Heart right ventricle (tissue), 16 donors: ENCODE results near the gene IL34. TPM values are rescaled to one million over a fixed set of nuclear protein-coding genes. Genes with fewer than 3 reads are reported as not detected.

Source experiments
- ATAC-seq, 8 donors: fragments of 200-7000 bp; cut with Tn5 transposase; one replicate each; pipeline ENCODE4 v1.9.1; 2020; ENCODE audit warnings: mild to moderate bottlenecking in 8 of 8, moderate library complexity in 8 of 8, moderate number of reproducible peaks in 1 of 8
- DNase-seq, 2 donors: peaks; one replicate each; pipeline ENCODE4 v3.0.0-alpha.2; 2020
- H3K27ac ChIP-seq, 10 donors: fragments of 200-600 bp; sonication (generic) in 2 of 10; one replicate each; pipeline versions ENCODE4 v1.5.0 to v1.8.0; 2020 to 2022; ENCODE audit warnings: mild to moderate bottlenecking in 3 of 10
- H3K27me3 ChIP-seq, 7 donors: fragments of 200-600 bp; one replicate each; pipeline ENCODE4 v1.8.0; 2021 to 2022; ENCODE audit warnings: mild to moderate bottlenecking in 2 of 7
- H3K36me3 ChIP-seq, 9 donors: fragments of 200-600 bp; sonication (generic) in 1 of 9; one replicate each; pipeline versions ENCODE4 v1.5.0 to v1.8.0; 2020 to 2022; ENCODE audit warnings: mild to moderate bottlenecking in 2 of 9
- H3K4me1 ChIP-seq, 9 donors: fragments of 200-600 bp; sonication (generic) in 1 of 9; one replicate each; pipeline versions ENCODE4 v1.5.0 to v1.8.0; 2020 to 2022; ENCODE audit warnings: mild to moderate bottlenecking in 4 of 9
- H3K4me3 ChIP-seq, 10 donors: fragments of 200-600 bp; sonication (generic) in 2 of 10; one replicate each; pipeline versions ENCODE4 v1.5.0 to v1.8.0; 2020 to 2022; ENCODE audit warnings: mild to moderate bottlenecking in 7 of 10, moderate library complexity in 2 of 10
- H3K9me3 ChIP-seq, 11 donors: fragments of 200-600 bp in 10 of 11; sonication (generic) in 2 of 11; one replicate each; pipeline versions ENCODE4 v1.5.0 to v1.8.0; 2013 to 2022; ENCODE audit warnings: mild to moderate bottlenecking in 2 of 11, control low read depth in 1 of 11, moderate library complexity in 1 of 11
- CTCF ChIP-seq, 9 donors: fragments of 200-600 bp; sonication (generic) in 2 of 9; IDR thresholded peaks; one replicate each; pipeline versions ENCODE4 v1.5.0 to v1.8.0; 2021 to 2022; ENCODE audit warnings: antibody characterized with exemption in 9 of 9, mild to moderate bottlenecking in 5 of 9, moderate library complexity in 1 of 9
- WGBS, 2 donors: extraction: QIAGEN DNeasy Blood & Tissue Kit; methylation state at CpG; one replicate each; pipeline ENCODE4 v1.1.7; 2013; ENCODE audit warnings: inconsistent platforms in 1 of 2; 5-methylcytosine and 5-hydroxymethylcytosine counted together
- intact Hi-C, 10 donors: fragments of 100-400 bp; cut with DNase I; formaldehyde crosslinking; loops; one replicate each; pipeline versions ENCODE4 v1.11.1 to v1.14.2; 2022
- polyA plus RNA-seq, 2 donors: library from polyadenylated mRNA; stranded (reverse); fragments of 200-250 nt; gene quantifications; one replicate each; pipeline ENCODE4 v1.2.3, GENCODE V29; 2013
- total RNA-seq, 10 donors: library from RNA; stranded (reverse); fragmentation: NEBNext Ultra II Directional in 3 of 10; extraction: Animal tissue kit (Norgen Biotek cat#: 25700) in 3 of 10; gene quantifications; one replicate each; pipeline versions ENCODE4 v1.2.1 to v1.2.4, GENCODE V29; 2021 to 2023
- donor health status: Arrhythmogenic right ventricular cardiomyopathy.
- donor health status: ischemic (EF 13 %, LVEDD 7.1; RV severe dilation, severe dysfunction).
- donor health status: healthy with polysubstance abuse.
- donor health status: DM: no; HTN: yes; CAD: no.
- donor health status: DM: no; HTN: no; CAD: no.
- donor health status: ischemic (EF 25% LVEDD 6.9; RV normal size, moderate dysfunction).
- donor health status: ischemic (EF 25% LVEDD 5.7; RV mildly dilated, moderate dysfunction).
- donor health status: healthy.
- donor health status: DM: yes; HTN: yes; CAD: no.
- donor health status: Ischemic cardiomyopathy.
- donor health status: ischemic (EF 35%, LVEDD 5.7; RV mildly dilated, moderate dysfunction).
- donor health status: nonischemic (EF 11% LVEDD 7.7; RV severe dilation, severe dysfunction).
- donor health status: DM: yes; HTN: yes; CAD: no.
- donor health status: PGD.
- donor health status: ischemic (EF 29% LVEDD 5.4; RV normal size, mild dysfunction).
- donor health status: nonischemic (EF 23%, LVEDD 6.1; RV moderate dilation, normal function).

The IL34 gene
- total and polyA plus RNA-seq, 12 donors: 0.37 to 4.4 (median 2.1) TPM

DNA sequence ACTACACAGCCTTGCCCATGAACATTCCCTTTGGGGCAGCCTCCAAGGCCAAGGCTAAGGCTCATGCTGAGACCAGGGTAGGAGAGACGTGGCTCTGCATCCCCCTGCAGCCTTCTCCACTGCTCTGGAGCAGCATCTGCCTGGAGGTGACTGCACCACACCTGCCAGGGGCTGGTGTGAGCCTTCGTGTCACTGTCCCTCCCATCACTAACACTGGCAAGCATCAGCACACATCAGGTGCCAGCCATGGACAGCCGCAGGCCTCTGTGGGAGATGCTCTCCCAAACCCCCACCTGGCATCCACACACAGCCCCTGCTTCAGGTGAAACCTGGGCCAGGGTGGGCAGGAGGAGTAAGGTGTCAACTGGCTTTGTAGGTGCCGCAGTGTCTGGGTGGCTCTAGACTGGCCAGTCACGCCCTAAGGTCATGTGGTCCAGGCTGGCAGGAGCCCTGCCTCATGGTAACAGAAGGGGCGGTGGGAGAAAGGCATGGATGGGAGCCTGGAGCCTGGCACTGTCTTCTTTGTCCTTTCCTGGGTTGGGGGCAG lies 57.5 kb downstream of the IL34 start:
- ATAC-seq (no peak), DNase-seq (no peak)
- H3K4me3 ChIP-seq: no peak overlapping the region
- 81 to 84% methylated on average over 6 of the region's 6 CpGs for WGBS, 2 donors
- TF ChIP-seq CTCF (IDR thresholded peaks at IDR 0.05): no peak
- H3K9me3 ChIP-seq: no peaks in the 10 kb centered on the region
- H3K36me3 ChIP-seq: peaks cover 0 to under 1% (median 0%) of the 10 kb centered on the region in 9 donors
- H3K27ac ChIP-seq: peak overlapping the region; percentile 44 to 86 (median 72)
- H3K27me3 ChIP-seq: no peaks in the 10 kb centered on the region
- intact Hi-C loops: no loop called here
- H3K4me1 ChIP-seq: peaks cover 29 to 75% (median 49%) of the 10 kb centered on the region in 9 donors

GRCh38 chr16:70704586-70704985 lies 58.2 kb downstream of the IL34 start:
- no peaks in the 10 kb centered on the region for H3K36me3 ChIP-seq
- H3K27ac ChIP-seq: peak overlapping the region in 3 of 10 donors; percentile 80 to 86 (median 83)
- no peak for ATAC-seq
- no peak overlapping the region for H3K4me3 ChIP-seq
- TF ChIP-seq CTCF (IDR thresholded peaks at IDR 0.05): no peak
- peaks cover 29 to 78% (median 47%) of the 10 kb centered on the region in 9 donors for H3K4me1 ChIP-seq
- no peak for DNase-seq
- intact Hi-C loops: no loop called here
- H3K9me3 ChIP-seq: no peaks in the 10 kb centered on the region
- H3K27me3 ChIP-seq: no peaks in the 10 kb centered on the region
- 86 to 89% methylated on average over 11 of the region's 11 CpGs for WGBS, 2 donors

GRCh38 chr16:70705056-70705455 lies 58.7 kb downstream of the IL34 start:
- H3K4me1 ChIP-seq: peaks cover 29 to 77% (median 48%) of the 10 kb centered on the region in 9 donors
- no peaks in the 10 kb centered on the region for H3K9me3 ChIP-seq
- intact Hi-C loops: no loop called here
- H3K27me3 ChIP-seq: no peaks in the 10 kb centered on the region
- DNase-seq (no peak), ATAC-seq (no peak)
- WGBS, 2 donors: 94 to 97% methylated on average over 8 of the region's 8 CpGs
- no peak for TF ChIP-seq CTCF (IDR thresholded peaks at IDR 0.05)
- no peak overlapping the region for H3K27ac ChIP-seq
- H3K4me3 ChIP-seq: no peak overlapping the region
- no peaks in the 10 kb centered on the region for H3K36me3 ChIP-seq

DNA sequence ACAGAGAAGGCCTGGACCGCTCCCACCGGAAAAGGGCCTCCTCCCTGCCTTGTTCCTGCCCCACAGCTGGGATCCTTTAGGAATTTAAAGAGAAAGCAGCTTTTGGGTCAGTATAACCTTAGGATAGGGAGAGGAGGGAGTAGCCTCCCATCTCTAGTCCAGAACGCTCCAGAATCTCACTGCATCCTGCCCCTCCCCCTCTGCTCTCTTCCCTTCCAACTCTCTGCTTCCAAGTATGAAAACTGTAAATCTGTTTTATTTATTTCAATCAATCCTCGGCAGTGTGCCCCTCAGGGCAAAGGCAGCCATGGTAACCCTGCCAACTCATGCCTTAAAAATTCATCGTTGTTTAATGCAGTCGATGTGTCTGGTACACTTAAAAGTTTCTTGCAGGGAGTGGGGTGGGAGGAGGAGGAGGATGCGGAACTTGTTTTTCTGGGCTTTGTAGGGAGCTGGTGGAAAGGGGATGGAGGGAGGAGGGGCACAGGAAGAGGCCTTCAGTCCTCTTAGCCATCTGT lies 60.6 kb downstream of the IL34 start:
- peak overlapping the region in 7 of 10 donors; percentile 21 to 56 (median 41) for H3K27ac ChIP-seq
- intact Hi-C loops: no loop called here
- ATAC-seq: peak in 4 of 8 donors; percentile 7 to 48 (median 28)
- H3K9me3 ChIP-seq: no peaks in the 10 kb centered on the region
- H3K4me3 ChIP-seq: peak overlapping the region in 1 of 10 donors; percentile 6
- H3K27me3 ChIP-seq: no peaks in the 10 kb centered on the region
- peaks cover 18 to 57% (median 33%) of the 10 kb centered on the region in 9 donors for H3K4me1 ChIP-seq
- peaks cover 0 to 6% (median 0%) of the 10 kb centered on the region in 9 donors for H3K36me3 ChIP-seq
- DNase-seq: no peak
- TF ChIP-seq CTCF (IDR thresholded peaks at IDR 0.05): no peak
- WGBS, 2 donors: 35 to 49% methylated on average over 7 of the region's 7 CpGs
